Measurements from ENCODE around the gene GPATCH2L. TPM values are rescaled to one million over a fixed set of nuclear protein-coding genes. Genes with fewer than 3 reads are reported as not detected.

The GPATCH2L gene
- total and polyA plus RNA-seq, 2 experiments from 2014 or later = 19.6 to 94.4 TPM

GRCh38 chr14:76250302-76250701, 98.6 kb downstream of the GPATCH2L start (continued):
- TF ChIP-seq ETS1 (IDR thresholded peaks at IDR 0.05) (no peak), ZNF114 (CRISPR knock-in tag; IDR thresholded peaks at IDR 0.05) (no peak), NANOG (IDR thresholded peaks at IDR 0.05; ENCODE audit: borderline replicate concordance) (no peak), CTCF (conservative IDR thresholded peaks at IDR 0.05; ENCODE audit: low read depth in 2 of 2) (no peak), CREB1 (CRISPR knock-in tag; IDR thresholded peaks at IDR 0.05; ENCODE audit: low read depth) (no peak), STAT1 (IDR thresholded peaks at IDR 0.05; ENCODE audit: unreplicated experiment) (no peak), REST (IDR thresholded peaks at IDR 0.05; ENCODE audit: unreplicated experiment) (no peak), POLR2AphosphoS5 (IDR thresholded peaks at IDR 0.05; ENCODE audit: low read depth) (no peak)

- H3K27ac ChIP-seq (ENCODE audit: low read depth) = no peak overlapping the region
- H3K4me3 Mint-ChIP-seq = no peak overlapping the region
- no peak for ATAC-seq
- peaks cover 3% of the 10 kb centered on the region; the same call in 1 of the 2 replicates for H3K9me2 ChIP-seq (ENCODE audit: insufficient read depth)
- TF ChIP-seq EZH2phosphoT487 (IDR thresholded peaks at IDR 0.05; ENCODE audit: unreplicated experiment) (no peak), ETS1 (IDR thresholded peaks at IDR 0.05) (no peak), POLR2AphosphoS5 (IDR thresholded peaks at IDR 0.05; ENCODE audit: low read depth) (no peak), JUNB (IDR thresholded peaks at IDR 0.05; ENCODE audit: unreplicated experiment) (no peak), NANOG (IDR thresholded peaks at IDR 0.05; ENCODE audit: borderline replicate concordance) (no peak), CTCF (conservative IDR thresholded peaks at IDR 0.05; ENCODE audit: low read depth in 2 of 2) (no peak), CREB1 (CRISPR knock-in tag; IDR thresholded peaks at IDR 0.05; ENCODE audit: low read depth) (no peak)
- no peak overlapping the region for H2AFZ ChIP-seq
- no peak overlapping the region for H3K4me3 ChIP-seq
- no peaks in the 10 kb centered on the region for H3K79me2 ChIP-seq (replicated peaks; ENCODE audit: insufficient read depth)
- H3K27me3 ChIP-seq (ENCODE audit: insufficient read depth) = no peaks in the 10 kb centered on the region
- H3K27me3 Mint-ChIP-seq (ENCODE audit: insufficient read depth, low read depth, poor library complexity) = no peaks in the 10 kb centered on the region
- no peaks in the 10 kb centered on the region for H3K36me3 ChIP-seq (ENCODE audit: insufficient read depth)
- no peaks in the 10 kb centered on the region for H3F3A ChIP-seq (replicated peaks; ENCODE audit: low read depth)
- H3K9me3 Mint-ChIP-seq = no peaks in the 10 kb centered on the region; the same call in 2 of the 3 replicates
- no peak for DNase-seq (ENCODE audit: low spot score)
- no peaks in the 10 kb centered on the region for H3K36me3 Mint-ChIP-seq (ENCODE audit: low read depth)
- no peak overlapping the region for H3K27ac Mint-ChIP-seq
- H3K4me1 Mint-ChIP-seq = peaks cover 17% of the 10 kb centered on the region
- H3K4me1 ChIP-seq (ENCODE audit: insufficient read depth) = peaks cover 5% of the 10 kb centered on the region
- H3K4me2 ChIP-seq = no peak overlapping the region
- H4K20me1 ChIP-seq (replicated peaks; ENCODE audit: insufficient read depth) = no peaks in the 10 kb centered on the region
Observed at GRCh38 chr14:76252471-76252870, 100.7 kb downstream of the GPATCH2L start.

All from GM23338 (cell line).